Measurements from ENCODE around the gene RNASE12. TPM values are rescaled to one million over a fixed set of nuclear protein-coding genes. Genes with fewer than 3 reads are reported as not detected.

The RNASE12 gene
- total RNA-seq, 1 experiment from 2014 or later, result not detected

- DNase-seq (ENCODE audit: low spot score), result no peak
- Histone ChIP-seq H3K27ac (ENCODE audit: low read depth, low read length, poor library complexity, severe bottlenecking) (no peak overlapping the region), H3K36me3 (ENCODE audit: insufficient read depth, low read length, poor library complexity, severe bottlenecking) (no peaks in the 10 kb centered on the region), H3K9me3 (ENCODE audit: low read depth, low read length, poor library complexity, severe bottlenecking) (no peaks in the 10 kb centered on the region), H3K27me3 (replicated peaks; ENCODE audit: insufficient read depth, low read depth, low read length, poor library complexity) (no peaks in the 10 kb centered on the region), H3K4me1 (ENCODE audit: insufficient read depth, low read length, poor library complexity, severe bottlenecking) (no peaks in the 10 kb centered on the region), H3K4me3 (ENCODE audit: low read depth, low read length, poor library complexity, severe bottlenecking) (no peak overlapping the region)
- no TSS peak for BruUV-seq (replicated peaks)
- intact Hi-C loops (cut with micrococcal nuclease; ENCODE audit: unreplicated experiment), result loop anchor here (5.0 kb wide), 1 partner anchor 34 kb away; the partner anchor contains the start of gene RNASE11
- POLR2A ChIA-PET (ENCODE audit: low non-redundant PET), result no interaction called here
- CTCF ChIA-PET, result no interaction called here
- no peak for TF ChIP-seq EZH2 (IDR thresholded peaks at IDR 0.05; ENCODE audit: borderline replicate concordance, low read depth, low read length, poor library complexity, severe bottlenecking)
- TF ChIP-seq, protein P1, sequence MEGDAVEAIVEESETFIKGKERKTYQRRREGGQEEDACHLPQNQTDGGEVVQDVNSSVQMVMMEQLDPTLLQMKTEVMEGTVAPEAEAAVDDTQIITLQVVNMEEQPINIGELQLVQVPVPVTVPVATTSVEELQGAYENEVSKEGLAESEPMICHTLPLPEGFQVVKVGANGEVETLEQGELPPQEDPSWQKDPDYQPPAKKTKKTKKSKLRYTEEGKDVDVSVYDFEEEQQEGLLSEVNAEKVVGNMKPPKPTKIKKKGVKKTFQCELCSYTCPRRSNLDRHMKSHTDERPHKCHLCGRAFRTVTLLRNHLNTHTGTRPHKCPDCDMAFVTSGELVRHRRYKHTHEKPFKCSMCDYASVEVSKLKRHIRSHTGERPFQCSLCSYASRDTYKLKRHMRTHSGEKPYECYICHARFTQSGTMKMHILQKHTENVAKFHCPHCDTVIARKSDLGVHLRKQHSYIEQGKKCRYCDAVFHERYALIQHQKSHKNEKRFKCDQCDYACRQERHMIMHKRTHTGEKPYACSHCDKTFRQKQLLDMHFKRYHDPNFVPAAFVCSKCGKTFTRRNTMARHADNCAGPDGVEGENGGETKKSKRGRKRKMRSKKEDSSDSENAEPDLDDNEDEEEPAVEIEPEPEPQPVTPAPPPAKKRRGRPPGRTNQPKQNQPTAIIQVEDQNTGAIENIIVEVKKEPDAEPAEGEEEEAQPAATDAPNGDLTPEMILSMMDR (conservative IDR thresholded peaks at IDR 0.05; ENCODE audit: low read depth, low read length), result no peak
These were observed 38.2 kb downstream of the RNASE12 start for GRCh38 chr14:20553024-20553423.

- no peaks in the 10 kb centered on the region for H3K27me3 ChIP-seq (replicated peaks; ENCODE audit: insufficient read depth, low read depth, low read length, poor library complexity)
- no peaks in the 10 kb centered on the region for H3K36me3 ChIP-seq (ENCODE audit: insufficient read depth, low read length, poor library complexity, severe bottlenecking)
- ChIA-PET CTCF (no interaction called here), POLR2A (ENCODE audit: low non-redundant PET) (no interaction called here)
- no peaks in the 10 kb centered on the region for H3K9me3 ChIP-seq (ENCODE audit: low read depth, low read length, poor library complexity, severe bottlenecking)
- H3K4me1 ChIP-seq (ENCODE audit: insufficient read depth, low read length, poor library complexity, severe bottlenecking), result no peaks in the 10 kb centered on the region
- no peak overlapping the region for H3K4me3 ChIP-seq (ENCODE audit: low read depth, low read length, poor library complexity, severe bottlenecking)
- no peak for TF ChIP-seq EZH2 (IDR thresholded peaks at IDR 0.05; ENCODE audit: borderline replicate concordance, low read depth, low read length, poor library complexity, severe bottlenecking)
- TF ChIP-seq, protein P1 (conservative IDR thresholded peaks at IDR 0.05; ENCODE audit: low read depth, low read length), result no peak
- intact Hi-C loops (cut with micrococcal nuclease; ENCODE audit: unreplicated experiment), result loop anchor here (5.0 kb wide), 1 partner anchor 36 kb away; the partner anchor contains the start of gene RNASE11
- no TSS peak for BruUV-seq (replicated peaks)
- DNase-seq (ENCODE audit: low spot score), result no peak
- H3K27ac ChIP-seq (ENCODE audit: low read depth, low read length, poor library complexity, severe bottlenecking), result no peak overlapping the region
These were observed 39.6 kb downstream of the RNASE12 start for GRCh38 chr14:20551606-20552005.

DNA sequence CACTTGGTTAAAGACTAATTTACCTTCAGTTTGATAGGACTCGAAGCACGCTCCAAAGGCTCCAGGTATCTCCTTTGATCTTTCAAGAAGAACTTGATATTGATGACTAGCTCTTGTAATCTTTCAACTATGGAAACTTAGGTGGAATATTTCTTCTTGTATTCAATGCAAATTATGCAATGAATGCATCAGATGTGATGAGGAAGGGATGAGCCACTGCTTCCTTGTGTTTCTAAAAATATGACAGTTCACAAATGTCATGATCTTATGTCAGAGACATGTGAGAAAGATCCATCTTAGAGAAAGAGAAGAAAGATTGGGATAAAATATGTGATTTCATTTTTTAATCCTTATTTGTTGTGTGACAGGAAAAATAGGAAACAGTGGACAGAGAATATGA, 40.2 kb downstream of the RNASE12 start:
- Histone ChIP-seq H3K27me3 (replicated peaks; ENCODE audit: insufficient read depth, low read depth, low read length, poor library complexity) (no peaks in the 10 kb centered on the region), H3K4me1 (ENCODE audit: insufficient read depth, low read length, poor library complexity, severe bottlenecking) (no peaks in the 10 kb centered on the region), H3K36me3 (ENCODE audit: insufficient read depth, low read length, poor library complexity, severe bottlenecking) (no peaks in the 10 kb centered on the region), H3K4me3 (ENCODE audit: low read depth, low read length, poor library complexity, severe bottlenecking) (no peak overlapping the region), H3K27ac (ENCODE audit: low read depth, low read length, poor library complexity, severe bottlenecking) (no peak overlapping the region), H3K9me3 (ENCODE audit: low read depth, low read length, poor library complexity, severe bottlenecking) (no peaks in the 10 kb centered on the region)
- CTCF ChIA-PET, result no interaction called here
- BruUV-seq (replicated peaks), result no TSS peak
- intact Hi-C loops (cut with micrococcal nuclease; ENCODE audit: unreplicated experiment), result loop anchor here (5.0 kb wide), 1 partner anchor 36 kb away; the partner anchor contains the start of gene RNASE11
- no peak for DNase-seq (ENCODE audit: low spot score)
- TF ChIP-seq, protein P1 (conservative IDR thresholded peaks at IDR 0.05; ENCODE audit: low read depth, low read length), result no peak
- no peak for TF ChIP-seq EZH2 (IDR thresholded peaks at IDR 0.05; ENCODE audit: borderline replicate concordance, low read depth, low read length, poor library complexity, severe bottlenecking)
- POLR2A ChIA-PET (ENCODE audit: low non-redundant PET), result no interaction called here
